ENCODE data around the gene PON3. TPM values are rescaled to one million over a fixed set of nuclear protein-coding genes. Genes with fewer than 3 reads are reported as not detected.
"Not testable (repeated sequence)": the region's sequence is repeated elsewhere in the genome, so short reads cannot be mapped to it uniquely, and the experiment has no call there.

The PON3 gene
- total and polyA plus RNA-seq, 5 donors from 2014 or later, result not detected

GRCh38 chr7:95391761-95392160 is 4.4 kb downstream of the PON3 start:
- Mint-ChIP-seq H3K4me3 (no peak overlapping the region), H3K27ac (no peak overlapping the region), H3K9me3 (peaks cover 0 to 10% (median 2%) of the 10 kb centered on the region in 7 donors), H3K4me1 (peaks cover 0 to 4% (median 0%) of the 10 kb centered on the region in 4 donors), H3K27me3 (peaks cover 20% of the 10 kb centered on the region), H3K36me3 (no peaks in the 10 kb centered on the region)
- Histone ChIP-seq H3K27me3 (ENCODE audit: control insufficient read depth, insufficient read depth, low read length) (peaks cover 3% of the 10 kb centered on the region), H3K4me3 (ENCODE audit: low read depth, low read length) (no peak overlapping the region), H3K9me3 (ENCODE audit: control insufficient read depth in 2 of 2, low read length in 2 of 2) (peaks cover 0 to 2% of the 10 kb centered on the region in 2 experiments), H3K36me3 (ENCODE audit: control insufficient read depth, insufficient read depth, low read length) (no peaks in the 10 kb centered on the region), H3K27ac (ENCODE audit: insufficient read depth, low read length, poor library complexity, severe bottlenecking) (no peak overlapping the region), H3K4me1 (ENCODE audit: control insufficient read depth, insufficient read depth, low read length, poor library complexity, severe bottlenecking) (peaks cover 5% of the 10 kb centered on the region)
- no peak for ATAC-seq (ENCODE audit: low read depth in 2 of 2)
- no peak for DNase-seq

DNA sequence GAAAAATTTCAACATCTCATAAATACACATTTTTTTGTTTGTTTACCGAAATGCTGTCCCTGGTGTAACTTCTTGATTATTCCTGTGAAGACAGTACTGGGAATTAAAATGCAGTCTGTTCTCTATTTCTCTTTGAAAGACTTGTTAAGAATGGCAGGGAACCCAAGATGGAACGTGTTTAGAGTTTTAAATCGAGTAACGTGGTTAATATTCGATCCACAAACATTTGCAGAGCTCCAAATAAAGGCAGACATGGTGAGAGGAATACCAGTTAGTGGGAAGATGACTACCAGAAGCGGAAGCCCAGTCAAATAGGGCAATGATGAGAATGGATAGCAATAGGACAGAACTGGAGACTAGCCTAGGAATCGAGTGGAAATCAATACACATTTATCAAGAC is 6.7 kb downstream of the PON3 start:
- Histone ChIP-seq H3K9me3 (ENCODE audit: control insufficient read depth in 2 of 2, low read length in 2 of 2) (peaks cover 0 to 2% of the 10 kb centered on the region in 2 experiments), H3K27me3 (ENCODE audit: control insufficient read depth, insufficient read depth, low read length) (no peaks in the 10 kb centered on the region), H3K27ac (ENCODE audit: insufficient read depth, low read length, poor library complexity, severe bottlenecking) (no peak overlapping the region), H3K4me3 (ENCODE audit: low read depth, low read length) (no peak overlapping the region), H3K4me1 (ENCODE audit: control insufficient read depth, insufficient read depth, low read length, poor library complexity, severe bottlenecking) (no peaks in the 10 kb centered on the region), H3K36me3 (ENCODE audit: control insufficient read depth, insufficient read depth, low read length) (no peaks in the 10 kb centered on the region)
- DNase-seq (no peak), ATAC-seq (ENCODE audit: low read depth in 2 of 2) (no peak)
- H3K36me3 Mint-ChIP-seq, result no peaks in the 10 kb centered on the region
- peaks cover 3 to 22% (median 5%) of the 10 kb centered on the region in 7 donors for H3K9me3 Mint-ChIP-seq
- no peak overlapping the region for H3K4me3 Mint-ChIP-seq
- no peak overlapping the region for H3K27ac Mint-ChIP-seq
- peaks cover 5% of the 10 kb centered on the region for H3K27me3 Mint-ChIP-seq
- no peaks in the 10 kb centered on the region for H3K4me1 Mint-ChIP-seq

DNA sequence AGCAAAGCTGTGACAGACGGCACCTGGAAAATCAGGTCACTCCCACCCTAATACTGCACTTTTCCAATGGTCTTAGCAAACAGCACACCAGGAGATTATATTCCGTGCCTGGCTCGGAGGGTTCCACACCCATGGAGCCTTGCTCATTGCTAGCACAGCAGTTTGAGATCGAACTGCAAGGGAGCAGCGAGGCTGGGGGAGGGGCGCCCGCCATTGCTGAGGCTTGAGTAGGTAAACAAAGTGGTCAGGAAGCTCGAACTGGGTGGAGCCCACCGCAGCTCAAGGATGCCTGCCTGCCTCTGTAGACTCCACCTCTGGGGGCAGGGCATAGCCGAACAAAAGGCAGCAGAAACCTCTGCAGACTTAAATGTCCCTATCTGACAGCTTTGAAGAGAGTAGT is 16.7 kb downstream of the PON3 start:
- H3K36me3 ChIP-seq (ENCODE audit: control insufficient read depth, insufficient read depth, low read length); H3K4me1 ChIP-seq (ENCODE audit: control insufficient read depth, insufficient read depth, low read length, poor library complexity, severe bottlenecking); H3K4me3 ChIP-seq (ENCODE audit: low read depth, low read length); ATAC-seq (ENCODE audit: low read depth in 2 of 2); H3K4me1 Mint-ChIP-seq; H3K9me3 ChIP-seq (ENCODE audit: control insufficient read depth in 2 of 2, low read length in 2 of 2); H3K27ac ChIP-seq (ENCODE audit: insufficient read depth, low read length, poor library complexity, severe bottlenecking); H3K27ac Mint-ChIP-seq; H3K4me3 Mint-ChIP-seq; H3K27me3 Mint-ChIP-seq; DNase-seq; H3K27me3 ChIP-seq (ENCODE audit: control insufficient read depth, insufficient read depth, low read length); H3K36me3 Mint-ChIP-seq: not testable (repeated sequence)
- H3K9me3 Mint-ChIP-seq, result peaks cover 0 to 22% (median 5%) of the 10 kb centered on the region in 7 donors

- Mint-ChIP-seq H3K36me3 (no peaks in the 10 kb centered on the region), H3K9me3 (peaks cover 0 to 12% (median 5%) of the 10 kb centered on the region in 7 donors), H3K27me3 (no peaks in the 10 kb centered on the region), H3K4me3 (no peak overlapping the region), H3K27ac (no peak overlapping the region), H3K4me1 (no peaks in the 10 kb centered on the region)
- H3K27me3 ChIP-seq (ENCODE audit: control insufficient read depth, insufficient read depth, low read length), result peaks cover 2% of the 10 kb centered on the region
- no peak for DNase-seq
- no peaks in the 10 kb centered on the region for H3K9me3 ChIP-seq (ENCODE audit: control insufficient read depth in 2 of 2, low read length in 2 of 2)
- H3K4me1 ChIP-seq (ENCODE audit: control insufficient read depth, insufficient read depth, low read length, poor library complexity, severe bottlenecking), result no peaks in the 10 kb centered on the region
- no peaks in the 10 kb centered on the region for H3K36me3 ChIP-seq (ENCODE audit: control insufficient read depth, insufficient read depth, low read length)
- no peak for ATAC-seq (ENCODE audit: low read depth in 2 of 2)
- no peak overlapping the region for H3K4me3 ChIP-seq (ENCODE audit: low read depth, low read length)
- H3K27ac ChIP-seq (ENCODE audit: insufficient read depth, low read length, poor library complexity, severe bottlenecking), result no peak overlapping the region
These were observed 19.4 kb downstream of the PON3 start for GRCh38 chr7:95376632-95377400.

- no peak for ATAC-seq (ENCODE audit: low read depth in 2 of 2)
- H3K9me3 ChIP-seq (ENCODE audit: control insufficient read depth in 2 of 2, low read length in 2 of 2), result no peaks in the 10 kb centered on the region
- Mint-ChIP-seq H3K4me3 (no peak overlapping the region), H3K9me3 (peaks cover 0 to 12% (median 4%) of the 10 kb centered on the region in 7 donors), H3K27ac (no peak overlapping the region), H3K27me3 (no peaks in the 10 kb centered on the region), H3K36me3 (no peaks in the 10 kb centered on the region), H3K4me1 (no peaks in the 10 kb centered on the region)
- no peak overlapping the region for H3K27ac ChIP-seq (ENCODE audit: insufficient read depth, low read length, poor library complexity, severe bottlenecking)
- no peak overlapping the region for H3K4me3 ChIP-seq (ENCODE audit: low read depth, low read length)
- peaks cover 2% of the 10 kb centered on the region for H3K27me3 ChIP-seq (ENCODE audit: control insufficient read depth, insufficient read depth, low read length)
- DNase-seq, result no peak
- H3K4me1 ChIP-seq (ENCODE audit: control insufficient read depth, insufficient read depth, low read length, poor library complexity, severe bottlenecking), result no peaks in the 10 kb centered on the region
- H3K36me3 ChIP-seq (ENCODE audit: control insufficient read depth, insufficient read depth, low read length), result no peaks in the 10 kb centered on the region
These were observed 20.5 kb downstream of the PON3 start for GRCh38 chr7:95375591-95376257.

- Mint-ChIP-seq H3K9me3 (peaks cover 0 to 8% (median 0%) of the 10 kb centered on the region in 7 donors), H3K4me1 (no peaks in the 10 kb centered on the region), H3K27me3 (no peaks in the 10 kb centered on the region), H3K36me3 (no peaks in the 10 kb centered on the region), H3K27ac (no peak overlapping the region), H3K4me3 (no peak overlapping the region)
- DNase-seq (no peak), ATAC-seq (ENCODE audit: low read depth in 2 of 2) (no peak)
- no peaks in the 10 kb centered on the region for H3K4me1 ChIP-seq (ENCODE audit: control insufficient read depth, insufficient read depth, low read length, poor library complexity, severe bottlenecking)
- no peak overlapping the region for H3K4me3 ChIP-seq (ENCODE audit: low read depth, low read length)
- H3K27me3 ChIP-seq (ENCODE audit: control insufficient read depth, insufficient read depth, low read length), result peaks cover 2% of the 10 kb centered on the region
- H3K27ac ChIP-seq (ENCODE audit: insufficient read depth, low read length, poor library complexity, severe bottlenecking), result no peak overlapping the region
- H3K36me3 ChIP-seq (ENCODE audit: control insufficient read depth, insufficient read depth, low read length), result no peaks in the 10 kb centered on the region
- H3K9me3 ChIP-seq (ENCODE audit: control insufficient read depth in 2 of 2, low read length in 2 of 2), result no peaks in the 10 kb centered on the region
These were observed 22.9 kb downstream of the PON3 start for GRCh38 chr7:95373323-95373722.

DNA sequence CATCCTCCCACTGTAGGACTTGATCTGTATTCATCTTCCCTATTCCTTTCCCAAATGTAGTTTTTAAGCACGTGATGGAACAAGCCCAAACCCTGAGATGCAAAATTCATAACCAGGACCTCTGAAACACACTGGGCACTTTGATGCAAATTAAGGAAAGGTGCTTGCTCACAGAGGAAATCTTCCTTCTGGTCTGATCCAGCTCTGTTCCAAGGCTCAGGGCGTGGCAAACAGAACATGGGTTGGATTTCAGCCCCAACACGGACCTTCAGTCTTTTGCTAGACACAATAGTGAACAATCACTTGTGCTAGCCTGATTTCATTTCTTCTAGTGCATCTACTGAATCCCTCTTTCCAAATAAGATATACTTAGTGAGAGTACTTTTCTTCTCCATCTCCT is 27.9 kb downstream of the PON3 start:
- Mint-ChIP-seq H3K27ac (no peak overlapping the region), H3K9me3 (peaks cover 0 to 2% (median 0%) of the 10 kb centered on the region in 7 donors)

More for the DNA sequence above, 27.9 kb downstream of the PON3 start:
- Histone ChIP-seq H3K9me3 (ENCODE audit: control insufficient read depth in 2 of 2, low read length in 2 of 2) (no peaks in the 10 kb centered on the region), H3K36me3 (ENCODE audit: control insufficient read depth, insufficient read depth, low read length) (no peaks in the 10 kb centered on the region), H3K27me3 (ENCODE audit: control insufficient read depth, insufficient read depth, low read length) (peaks cover under 1% of the 10 kb centered on the region), H3K27ac (ENCODE audit: insufficient read depth, low read length, poor library complexity, severe bottlenecking) (no peak overlapping the region), H3K4me3 (ENCODE audit: low read depth, low read length) (no peak overlapping the region), H3K4me1 (ENCODE audit: control insufficient read depth, insufficient read depth, low read length, poor library complexity, severe bottlenecking) (no peaks in the 10 kb centered on the region)
- Mint-ChIP-seq H3K27me3 (no peaks in the 10 kb centered on the region), H3K4me3 (no peak overlapping the region), H3K4me1 (no peaks in the 10 kb centered on the region), H3K36me3 (no peaks in the 10 kb centered on the region)
- DNase-seq (no peak), ATAC-seq (ENCODE audit: low read depth in 2 of 2) (no peak)

Data from CD4-positive, CD25-positive, alpha-beta regulatory T cell (primary cell).